Stimulated activated naive CD8-positive, alpha-beta T cell treated with anti-CD3 and anti-CD28 coated beads, Interleukin-15, Interleukin-2, amounts not matched to agents 100 U/mL and 50 U/mL, for 24 hours (primary cell): ENCODE measurements around the gene UBE2G2.

Experiments
- ATAC-seq: fragments of 150-1000 bp; cut with Tn5 transposase; one replicate; pipeline ENCODE4 v1.10.0; 2021
- DNase-seq: peaks from one replicate; pipeline ENCODE4 v3.0.0; 2021

UBE2G2 gene

DNA sequence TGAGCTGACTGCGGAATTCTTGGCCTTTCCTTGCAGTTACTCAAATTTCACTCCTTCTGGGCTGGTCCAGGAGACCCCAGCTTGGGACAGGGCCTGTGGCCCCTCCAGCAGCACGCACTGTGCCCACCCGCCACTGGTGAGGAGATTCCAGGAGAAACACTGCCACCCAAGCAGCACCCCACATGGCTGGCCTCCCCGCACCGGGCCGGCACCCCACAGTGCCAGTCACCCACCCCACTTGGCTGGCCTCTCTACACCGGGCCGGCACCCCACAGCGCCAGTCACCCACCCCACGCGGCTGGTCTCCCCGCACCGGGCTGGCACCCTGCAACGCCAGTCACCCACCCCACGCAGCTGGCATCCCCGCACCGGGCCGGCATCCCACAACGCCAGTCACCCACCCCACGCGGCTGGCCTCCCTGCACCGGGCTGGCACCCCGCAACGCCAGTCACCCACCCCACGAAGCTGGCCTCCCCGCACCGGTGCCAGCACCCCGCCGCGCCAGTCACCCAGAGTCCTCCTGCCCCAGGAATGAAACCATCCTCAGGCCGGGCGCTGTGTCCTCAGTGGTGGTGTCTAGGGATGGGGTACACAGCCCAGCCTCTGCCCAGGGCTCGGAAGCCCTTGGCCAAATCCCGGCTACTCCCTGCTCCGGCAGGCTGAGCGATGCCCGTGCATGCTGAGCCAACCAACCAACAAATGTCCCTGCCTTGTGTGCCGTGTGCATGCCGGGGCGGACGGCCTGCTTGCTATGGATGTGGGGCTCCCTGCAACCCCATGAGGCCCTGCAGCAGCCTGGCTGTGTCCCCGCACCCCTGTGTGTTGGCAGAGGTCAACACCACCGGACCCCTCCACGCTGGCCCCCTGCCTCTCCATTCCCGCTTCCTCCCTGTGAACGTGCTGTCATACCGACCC lies 51.6 kb downstream of the UBE2G2 start:
- peak; percentile 40 for ATAC-seq
- no peak for DNase-seq

DNA sequence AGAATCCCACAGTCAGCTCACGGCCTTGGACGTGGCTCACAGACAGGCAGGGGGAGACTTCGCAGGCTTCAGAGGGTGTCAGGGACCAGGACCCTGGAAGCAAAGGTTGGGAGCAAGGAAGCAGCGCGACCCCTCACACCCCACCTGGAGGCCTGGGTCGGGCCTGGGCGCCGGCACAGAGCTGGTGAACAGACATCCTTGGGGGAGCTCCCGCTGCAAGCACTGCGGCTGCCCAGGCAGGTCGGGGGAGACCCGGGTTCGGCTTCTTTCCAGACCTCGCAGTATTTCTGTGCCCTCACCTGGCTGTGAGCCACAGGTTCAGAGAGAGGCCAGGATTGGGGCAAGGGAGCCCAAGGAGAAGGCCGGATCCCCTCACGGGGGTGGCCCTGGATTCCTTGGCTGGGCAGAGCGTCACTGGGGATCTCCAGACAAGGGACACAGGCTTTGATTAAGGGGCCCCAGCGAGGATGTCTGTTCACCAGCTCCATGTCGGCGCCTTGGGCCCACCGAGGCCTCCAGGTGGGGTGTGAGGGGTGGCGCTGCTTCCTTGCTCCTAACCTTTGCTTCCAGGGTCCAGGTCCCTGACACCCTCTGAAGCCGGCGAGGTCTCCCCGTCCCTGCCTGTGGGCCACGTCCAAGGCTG lies 52.4 kb downstream of the UBE2G2 start:
- ATAC-seq (no peak), DNase-seq (no peak)

DNA sequence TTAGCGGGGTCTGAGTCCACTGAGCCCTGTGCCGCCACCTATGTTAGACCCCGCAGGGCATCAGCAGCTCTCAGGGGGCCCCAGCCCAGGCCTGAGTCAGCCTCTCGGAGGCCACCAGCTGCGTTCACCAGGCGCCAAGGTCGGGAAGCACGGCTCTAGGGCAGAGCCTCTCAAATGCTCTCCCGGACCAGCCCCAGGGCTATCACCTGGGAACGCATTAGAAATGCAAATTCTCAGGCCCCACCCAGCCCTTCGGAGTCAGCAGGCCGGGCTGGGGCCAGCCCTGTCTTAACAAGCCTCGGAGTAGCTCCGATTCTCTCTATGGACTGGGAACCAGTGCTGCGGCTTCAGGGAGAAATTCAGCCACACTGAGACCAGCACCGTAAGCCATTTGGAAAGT lies 53.0 kb downstream of the UBE2G2 start:
- no peak for ATAC-seq
- DNase-seq, result no peak

DNA sequence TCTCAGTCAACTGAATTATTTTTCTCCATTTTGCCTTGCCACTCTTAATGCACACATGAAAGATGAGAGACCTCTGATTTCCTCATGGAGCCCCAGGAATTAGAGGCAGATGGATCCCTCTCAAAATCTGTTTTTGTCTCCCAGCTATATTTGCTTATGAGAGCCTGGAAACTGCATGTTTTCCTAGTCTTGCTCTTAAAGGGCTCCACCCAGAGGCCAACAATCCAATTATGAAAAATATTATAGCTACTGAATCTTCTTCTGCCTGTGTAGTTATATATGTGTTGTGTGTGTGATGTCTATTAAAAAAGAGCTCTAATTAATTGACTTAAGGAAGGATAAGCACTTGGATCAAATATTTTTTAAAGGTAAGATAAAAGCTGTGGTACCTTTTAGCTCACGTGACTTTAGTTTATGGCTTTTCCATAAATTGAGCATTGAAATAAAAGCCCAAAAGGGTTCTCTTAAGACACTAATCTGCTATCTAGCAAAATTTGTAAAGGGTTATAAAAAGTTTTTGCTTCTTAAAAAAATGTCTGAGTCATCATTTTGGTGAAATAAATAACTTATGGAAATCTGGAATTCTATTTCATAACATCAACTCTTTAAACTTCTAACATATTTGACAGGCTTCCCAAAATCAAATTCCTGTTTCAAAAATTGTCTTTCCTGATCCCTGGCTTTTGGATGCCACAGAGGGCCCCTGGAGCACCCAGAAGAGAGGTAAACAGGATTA lies 59.0 kb downstream of the UBE2G2 start:
- ATAC-seq, result no peak
- no peak for DNase-seq

DNA sequence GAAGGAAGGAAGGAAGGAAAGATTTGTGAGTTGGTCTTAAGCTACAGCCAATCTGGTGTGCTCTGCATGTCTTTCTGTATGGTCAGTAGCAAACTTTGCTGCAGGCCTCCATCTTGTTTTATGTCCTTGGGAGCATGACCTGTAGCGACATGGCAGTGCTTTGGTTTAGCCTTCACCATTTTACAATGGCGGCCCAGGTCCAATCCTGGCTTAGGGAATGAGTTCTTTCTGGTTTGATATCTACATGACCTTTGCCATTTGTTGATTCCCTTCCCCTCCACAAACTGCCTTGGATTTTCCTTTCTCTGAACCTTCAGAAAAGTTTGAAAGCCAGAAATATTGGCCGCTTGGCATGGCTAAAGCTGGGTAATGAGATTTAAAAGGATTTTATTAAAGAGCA lies 59.7 kb downstream of the UBE2G2 start:
- DNase-seq (no peak), ATAC-seq (no peak)

DNA sequence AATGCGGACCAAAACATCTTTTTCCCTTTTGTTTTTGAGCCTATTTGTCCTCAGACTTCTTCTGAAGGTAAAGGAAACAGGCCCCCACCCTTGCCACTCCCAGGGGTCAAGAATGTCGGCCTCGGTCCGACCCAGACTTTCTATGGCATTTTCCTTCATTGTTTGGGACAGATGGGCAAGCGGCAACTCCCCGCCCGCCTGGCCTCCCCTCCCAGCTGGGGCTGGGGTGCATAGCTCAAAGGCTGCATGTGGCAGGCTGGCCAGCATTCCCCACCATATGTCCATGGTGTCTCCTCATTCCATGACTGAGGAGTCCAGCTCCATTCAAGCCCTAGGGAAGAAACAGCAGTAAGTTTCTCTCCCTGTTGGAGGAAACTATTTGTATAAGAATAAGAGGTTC lies 60.9 kb downstream of the UBE2G2 start:
- ATAC-seq (no peak), DNase-seq (no peak)

DNA sequence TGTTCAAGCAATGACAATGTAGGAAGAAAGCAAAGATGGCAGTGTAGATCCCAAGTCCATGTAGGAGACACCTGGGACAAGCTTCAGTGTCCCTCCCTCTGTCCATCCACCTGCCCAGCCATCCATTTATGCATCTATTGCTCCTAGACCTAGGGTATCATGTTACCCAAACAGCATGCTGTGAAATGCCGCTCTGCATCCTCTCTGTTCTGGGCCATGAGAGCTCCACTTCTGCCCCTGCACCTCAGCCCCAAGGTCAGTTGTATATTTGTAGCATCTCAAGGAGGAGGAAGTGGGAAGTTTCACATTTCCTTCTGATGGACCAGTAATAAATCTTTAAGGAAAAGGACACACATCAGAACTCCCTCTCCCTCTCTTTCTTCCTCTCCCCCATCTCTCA lies 62.3 kb downstream of the UBE2G2 start:
- DNase-seq (no peak), ATAC-seq (no peak)

DNA sequence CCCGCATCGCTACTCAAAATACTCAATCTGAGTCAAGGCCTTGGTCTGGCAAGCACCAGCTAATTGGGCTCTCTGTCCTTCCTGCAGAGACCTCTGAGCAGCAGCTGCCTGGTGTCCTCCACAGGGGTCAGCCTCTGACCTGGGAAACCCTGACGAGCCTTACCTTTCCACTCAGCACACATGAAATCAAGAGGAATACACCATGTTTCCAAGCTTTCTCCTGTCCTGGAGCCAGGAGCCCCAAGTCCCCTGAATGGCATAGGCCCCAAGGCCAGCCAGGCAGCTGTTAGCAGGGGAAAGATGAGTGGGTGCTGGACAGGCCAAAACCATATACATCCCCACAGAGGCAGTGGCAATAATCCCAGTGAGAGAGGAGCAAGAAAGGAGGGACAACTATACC lies 63.0 kb downstream of the UBE2G2 start:
- ATAC-seq, result no peak

DNA sequence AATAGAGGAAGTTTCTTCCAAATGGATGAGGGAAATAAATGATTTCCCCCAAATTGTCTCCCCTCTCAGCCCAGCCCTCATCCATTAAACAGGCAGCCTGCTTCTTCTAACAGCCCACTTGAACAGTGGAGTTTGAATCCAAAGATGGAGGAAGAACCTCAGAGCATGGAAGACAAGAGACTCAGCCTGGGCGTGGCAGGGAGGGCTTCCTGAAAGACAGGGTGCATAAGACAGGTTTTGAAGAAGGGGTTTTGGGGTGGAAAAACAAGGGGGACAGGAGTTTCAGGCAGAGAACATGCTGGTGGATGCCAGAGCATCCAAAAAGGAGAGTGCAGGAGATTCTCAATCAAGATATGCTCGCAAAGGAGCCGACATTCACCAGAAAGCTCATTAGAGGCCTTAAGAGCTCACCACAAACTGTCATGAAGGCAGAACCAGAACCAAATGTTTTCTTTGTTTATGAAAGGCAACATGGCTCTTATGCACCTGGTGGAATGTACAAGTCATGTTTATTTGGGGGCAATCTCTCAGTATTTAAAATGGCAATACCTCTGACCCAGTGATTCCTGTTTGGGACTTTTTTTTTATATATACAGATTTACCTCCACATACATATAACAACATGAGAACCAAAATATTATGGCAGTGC lies 63.8 kb downstream of the UBE2G2 start:
- DNase-seq (no peak), ATAC-seq (no peak)

More for the DNA sequence above, 63.0 kb downstream of the UBE2G2 start:
- DNase-seq, result no peak

DNA sequence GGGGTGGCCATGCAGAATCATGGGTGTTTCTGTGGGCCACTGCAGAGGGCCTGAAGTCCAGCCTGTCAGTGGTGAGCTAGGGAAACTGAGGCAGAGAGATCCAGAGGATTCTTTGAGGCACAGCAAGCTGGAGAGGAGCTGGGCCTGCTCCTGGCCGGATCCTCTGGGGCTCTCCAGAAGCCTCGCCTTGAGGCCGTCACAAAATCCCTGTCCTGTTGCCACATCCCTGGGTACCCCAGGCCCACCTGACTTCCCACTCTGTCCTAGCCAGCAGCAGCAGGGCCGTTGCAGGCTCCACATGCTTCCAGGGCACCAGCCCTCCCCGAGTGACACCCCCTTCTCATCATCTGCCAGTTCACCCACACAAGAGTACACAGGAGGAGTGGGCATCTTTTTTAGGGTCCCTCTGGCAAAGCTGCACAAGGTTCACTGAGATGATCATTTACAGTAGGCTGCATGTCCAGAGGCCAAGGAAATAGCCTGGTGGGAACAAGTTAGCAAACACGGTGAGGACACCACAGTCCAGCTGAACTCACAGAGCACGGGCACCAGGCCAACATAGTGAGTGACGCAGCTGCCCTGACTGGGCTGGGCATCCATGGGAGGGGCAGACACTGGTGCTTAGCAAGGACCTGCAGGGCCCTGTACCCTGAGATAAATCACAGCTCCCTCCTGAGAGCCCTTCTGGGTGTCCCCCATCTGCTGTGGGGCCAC lies 65.2 kb downstream of the UBE2G2 start:
- DNase-seq (no peak), ATAC-seq (no peak)

DNA sequence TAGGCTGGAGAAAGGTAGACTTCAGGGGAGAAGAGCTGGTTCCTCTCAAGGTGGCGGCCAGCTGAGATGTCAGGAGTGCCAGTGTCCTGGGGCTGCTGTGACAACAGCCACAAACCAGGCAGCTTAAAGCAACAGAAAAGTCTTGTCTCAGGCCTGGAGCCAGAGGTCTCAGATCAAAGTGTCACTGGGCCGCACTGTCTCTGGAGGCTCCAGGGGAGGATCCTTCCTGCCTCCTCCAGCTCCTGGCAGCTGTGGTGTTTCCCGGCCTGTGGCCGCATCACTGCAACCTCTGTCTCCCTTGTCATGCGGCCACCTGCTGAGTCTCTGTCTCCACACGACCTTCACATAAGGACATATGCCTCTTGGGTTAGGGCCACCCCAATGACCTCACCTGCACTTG lies 65.8 kb downstream of the UBE2G2 start:
- no peak for DNase-seq
- no peak for ATAC-seq

DNA sequence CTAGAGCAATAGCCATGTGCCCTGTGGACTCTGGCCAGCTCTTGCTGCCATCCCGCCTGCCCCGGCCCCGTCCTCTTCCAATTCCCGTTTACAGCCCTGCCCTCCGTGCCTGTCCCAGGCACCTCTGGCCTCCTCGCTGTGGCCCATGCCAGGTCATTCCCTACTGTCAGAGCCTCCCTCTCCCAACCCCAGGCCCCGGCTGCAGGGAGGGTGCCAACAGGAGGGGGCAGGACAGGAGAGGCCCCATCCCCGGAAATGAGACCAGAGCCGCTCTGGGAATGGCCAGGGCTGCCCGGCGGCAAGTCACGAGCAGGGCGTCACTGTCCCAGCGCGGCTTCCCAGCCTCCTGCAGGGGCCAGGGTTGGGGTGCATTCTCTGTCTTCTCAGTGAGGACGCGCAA lies 66.8 kb downstream of the UBE2G2 start:
- DNase-seq (no peak), ATAC-seq (no peak)

DNA sequence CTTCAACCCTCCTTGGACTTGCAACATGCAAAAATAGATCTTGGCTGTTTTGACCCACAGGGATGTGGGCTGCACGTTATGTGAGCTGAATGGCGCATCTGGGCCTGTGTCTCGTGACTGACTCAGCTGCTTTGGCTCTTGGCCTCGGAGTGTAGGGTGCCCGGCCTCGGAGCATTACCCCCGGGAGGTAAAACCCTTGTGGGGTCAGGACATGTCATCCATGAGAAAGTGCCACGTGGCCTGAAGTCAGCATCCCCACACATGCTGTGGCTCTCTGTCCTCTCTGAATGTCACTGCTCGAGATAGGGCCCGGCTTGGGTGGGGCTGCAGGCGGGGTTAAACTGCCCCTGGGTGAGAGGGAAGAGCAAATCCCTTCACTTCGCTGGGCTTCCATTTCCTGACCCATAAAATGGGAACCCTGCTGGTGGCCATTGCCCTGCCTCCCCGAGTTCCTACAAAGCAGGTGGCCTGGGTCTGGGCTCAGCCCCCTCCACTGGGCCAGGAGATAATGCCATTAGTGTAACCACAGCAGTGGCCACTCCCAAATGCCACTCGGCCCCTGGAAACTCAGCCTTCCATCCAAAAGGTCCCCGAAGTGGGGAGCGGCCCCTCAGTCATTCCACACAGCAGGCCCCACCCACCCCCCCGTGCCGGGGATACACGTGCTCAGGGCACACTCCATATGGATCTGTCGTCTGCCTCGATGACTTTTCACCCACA lies 67.4 kb downstream of the UBE2G2 start:
- no peak for DNase-seq
- no peak for ATAC-seq

DNA sequence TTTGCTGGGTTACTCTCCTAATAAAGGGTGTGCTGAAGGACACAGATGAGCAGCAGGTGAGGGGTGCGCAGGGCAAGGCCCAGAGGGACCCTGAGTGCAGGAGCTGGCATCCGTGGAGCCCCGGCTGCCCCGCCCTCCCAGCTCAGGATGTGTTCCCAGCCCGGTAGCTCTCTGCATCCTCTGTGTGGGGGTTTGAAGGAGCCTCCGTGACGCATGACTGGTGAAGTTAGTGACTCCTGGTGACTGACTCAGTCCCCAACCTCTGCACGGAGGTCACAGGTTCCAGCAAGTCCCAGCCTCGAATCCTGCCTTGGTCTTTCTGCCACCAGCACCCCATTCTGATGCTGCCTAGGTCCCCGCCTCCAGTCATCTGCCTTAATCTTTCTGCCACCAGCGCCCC lies 68.7 kb downstream of the UBE2G2 start:
- no peak for ATAC-seq
- no peak for DNase-seq

DNA sequence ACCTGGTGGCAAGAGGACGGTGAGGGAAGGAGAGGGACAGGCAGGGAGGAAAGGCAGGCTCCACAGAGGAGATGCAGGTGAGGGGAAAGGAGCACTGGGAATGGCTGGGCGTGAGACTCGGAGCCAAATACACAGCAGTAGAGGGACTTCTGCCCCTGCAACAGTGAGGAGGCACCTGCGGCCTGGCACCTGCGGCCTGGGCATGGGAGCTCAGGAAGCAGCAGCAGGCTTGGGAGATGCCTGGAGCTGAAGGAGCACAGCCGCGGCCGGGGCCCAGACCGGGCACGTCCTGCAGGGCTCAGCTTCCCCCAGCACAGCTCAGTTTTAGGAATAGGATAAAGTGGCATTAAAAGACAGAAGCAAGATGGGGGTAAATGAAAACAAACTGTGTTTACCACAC lies 69.4 kb downstream of the UBE2G2 start:
- ATAC-seq (no peak), DNase-seq (no peak)

DNA sequence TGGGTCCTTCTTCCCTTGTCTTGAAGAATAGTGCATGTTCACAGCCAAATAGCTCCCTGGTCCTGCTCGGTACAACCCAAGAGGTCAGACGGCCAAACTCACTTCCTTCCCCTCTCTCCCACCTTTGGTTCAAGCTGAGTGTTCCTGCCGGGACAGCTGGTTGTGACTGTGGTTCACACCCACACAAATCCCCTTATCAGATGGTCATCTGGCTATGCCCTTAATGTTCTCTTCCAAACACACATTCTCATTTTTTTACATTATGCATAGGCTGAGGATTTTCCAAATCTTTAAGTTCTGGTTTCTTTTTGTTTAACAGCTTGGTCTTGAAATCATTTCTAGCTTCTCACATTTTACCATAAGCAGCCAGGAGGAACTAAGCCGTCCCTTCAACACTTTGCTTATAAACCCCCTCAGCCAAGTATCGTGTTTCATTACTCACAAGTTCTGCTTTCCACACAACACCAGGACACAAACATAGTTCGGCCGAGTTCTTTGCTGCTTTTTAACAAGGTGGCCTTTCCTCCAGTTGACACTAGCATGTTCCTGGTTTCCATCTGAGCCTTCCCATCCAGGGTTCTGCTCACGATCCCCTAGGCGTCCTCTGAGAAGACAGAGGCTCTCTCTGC lies 70.6 kb downstream of the UBE2G2 start:
- ATAC-seq (no peak), DNase-seq (no peak)

DNA sequence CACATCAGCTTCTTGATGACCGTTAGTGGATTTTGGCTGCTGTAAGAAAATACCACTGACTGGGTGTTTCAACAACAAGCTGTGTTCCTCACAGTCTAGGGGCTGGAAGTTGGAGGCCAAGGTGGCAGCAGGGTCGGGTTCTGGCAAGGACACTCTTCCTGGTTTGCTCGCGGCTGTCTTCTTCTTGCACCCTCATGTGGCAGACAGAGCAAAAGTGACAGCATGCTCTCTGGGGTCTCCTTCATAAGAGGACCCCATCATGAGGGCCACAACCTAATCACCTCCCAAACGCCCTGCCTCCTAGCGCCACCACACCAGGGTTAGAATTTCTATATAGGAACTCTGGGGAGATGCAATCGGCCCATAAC lies 71.6 kb downstream of the UBE2G2 start:
- ATAC-seq, result no peak
- DNase-seq, result no peak

DNA sequence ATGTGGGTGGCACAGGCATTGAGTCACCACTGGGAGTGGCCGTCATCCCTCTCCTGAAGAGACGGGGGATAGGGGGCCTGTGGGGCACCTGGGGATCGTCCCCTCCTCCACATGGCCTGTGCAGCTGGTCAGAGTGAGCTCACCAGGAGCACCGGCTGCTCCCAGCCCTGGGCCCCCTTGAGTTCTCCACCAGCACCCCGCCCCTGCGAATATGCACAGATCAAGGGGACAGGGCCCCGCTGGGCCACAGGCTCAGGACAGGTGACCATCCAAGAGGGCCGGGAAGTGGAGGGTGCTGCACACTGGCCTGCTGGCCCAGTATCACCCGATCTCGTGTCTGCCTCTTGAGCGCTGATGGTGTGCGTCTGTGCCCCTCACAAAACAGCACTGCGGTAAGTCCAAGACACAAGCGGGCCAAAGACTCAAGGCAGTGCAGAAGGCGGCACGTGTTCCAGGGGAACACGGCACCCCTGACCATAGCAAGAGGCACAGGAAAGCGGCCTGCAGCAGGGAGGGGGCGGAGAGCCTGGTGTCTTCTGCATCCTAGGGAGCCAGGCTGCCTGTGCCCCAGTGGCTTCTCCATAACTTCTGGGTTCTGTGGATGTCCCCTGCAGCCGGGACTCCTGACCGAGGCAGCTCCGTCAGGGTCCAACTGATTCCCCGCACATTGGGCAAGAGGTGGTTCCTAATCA lies 72.1 kb downstream of the UBE2G2 start:
- ATAC-seq (no peak), DNase-seq (no peak)

DNA sequence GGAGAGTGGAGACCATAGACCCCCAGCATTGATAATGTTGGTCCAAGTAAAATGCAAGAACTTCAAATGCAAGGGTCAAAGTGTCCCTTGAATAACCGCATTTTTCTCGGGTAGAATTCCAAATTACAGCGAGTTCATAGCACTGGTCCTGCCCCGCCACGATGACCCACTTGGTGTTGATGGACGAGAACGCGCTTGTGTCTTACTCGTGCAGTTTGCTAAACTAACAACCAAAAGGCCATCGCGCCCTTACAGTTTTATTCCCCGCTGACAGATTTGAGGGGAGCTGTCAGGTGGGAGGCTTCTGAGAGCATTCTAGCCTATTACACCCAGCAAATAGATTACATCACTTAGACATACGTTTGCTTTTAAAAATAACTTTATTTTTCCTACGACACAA lies 72.9 kb downstream of the UBE2G2 start:
- no peak for ATAC-seq

DNA sequence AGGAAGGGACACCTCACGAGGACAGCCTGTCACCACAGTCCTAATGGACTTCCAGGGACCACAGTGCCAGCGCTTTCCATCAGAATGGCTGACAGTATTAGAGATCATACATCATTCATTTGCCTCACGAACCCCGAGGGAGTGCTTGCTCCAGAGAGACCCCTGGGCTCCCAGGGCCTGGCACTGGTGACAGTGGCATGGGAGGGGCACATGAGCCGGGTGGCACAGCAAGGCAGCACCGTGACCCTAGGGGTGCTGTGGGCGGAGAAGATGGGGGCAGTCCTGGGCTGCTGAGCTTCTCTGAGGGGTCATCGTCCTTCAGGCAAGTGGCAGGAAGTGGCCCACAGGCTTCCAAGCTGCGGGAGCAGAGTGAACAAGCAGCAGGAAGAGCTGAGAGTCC lies 73.9 kb downstream of the UBE2G2 start:
- ATAC-seq (no peak), DNase-seq (no peak)

More for the DNA sequence above, 72.9 kb downstream of the UBE2G2 start:
- DNase-seq, result no peak
